ENCODE results near the gene RGS16. TPM values are rescaled to one million over a fixed set of nuclear protein-coding genes. Genes with fewer than 3 reads are reported as not detected.

The RGS16 gene
- total and polyA plus RNA-seq, 9 of the 15 experiments (the other 6 are each of a cell fraction or from before 2014, with no cell fraction given) = 0.07 to 0.55 (median 0.36) TPM

- TF ChIP-seq SMAD1 (IDR thresholded peaks at IDR 0.05; ENCODE audit: low read depth, low read length, partially characterized antibody) (no peak), RBFOX2 (IDR thresholded peaks at IDR 0.05; ENCODE audit: low read depth, low read length) (no peak), ZNF354B (CRISPR knock-in tag; IDR thresholded peaks at IDR 0.05) (no peak), ZNF79 (CRISPR knock-in tag; IDR thresholded peaks at IDR 0.05; ENCODE audit: low read depth) (no peak), ZNF75A (CRISPR knock-in tag; IDR thresholded peaks at IDR 0.05) (no peak), TCF7L2 (IDR thresholded peaks at IDR 0.05; ENCODE audit: low read depth, low read length) (no peak), MAFF (IDR thresholded peaks at IDR 0.05; ENCODE audit: low read length) (no peak), NUFIP1 (IDR thresholded peaks at IDR 0.05; ENCODE audit: partially characterized antibody) (no peak), FOXP1 (CRISPR knock-in tag; IDR thresholded peaks at IDR 0.05) (no peak), POLR2A (conservative IDR thresholded peaks at IDR 0.05) (no peak), RERE (CRISPR knock-in tag; IDR thresholded peaks at IDR 0.05; ENCODE audit: borderline replicate concordance) (no peak), MED1 (CRISPR knock-in tag; IDR thresholded peaks at IDR 0.05; ENCODE audit: borderline replicate concordance) (no peak), ARID1B (IDR thresholded peaks at IDR 0.05) (peak; percentile 18; the same call in 1 of the 2 replicates), ZNF316 (IDR thresholded peaks at IDR 0.05) (peak; percentile 35; the same call in 1 of the 2 replicates), ZNF551 (CRISPR knock-in tag; IDR thresholded peaks at IDR 0.05) (no peak), TSHZ1 (CRISPR knock-in tag; IDR thresholded peaks at IDR 0.05) (no peak), XRCC3 (IDR thresholded peaks at IDR 0.05) (no peak), MEF2A (IDR thresholded peaks at IDR 0.05; ENCODE audit: control insufficient read depth, low read depth, low read length) (peak; percentile 86), HDGF (IDR thresholded peaks at IDR 0.05) (no peak), TCF3 (CRISPR knock-in tag; IDR thresholded peaks at IDR 0.05) (peak; percentile 17; the same call in 1 of the 2 replicates), MBD2 (IDR thresholded peaks at IDR 0.05; ENCODE audit: borderline replicate concordance, low read depth) (no peak), BCOR (IDR thresholded peaks at IDR 0.05) (no peak), CBFA2T3 (IDR thresholded peaks at IDR 0.05) (peak; percentile 16; the same call in 1 of the 2 replicates), ERF (CRISPR knock-in tag; IDR thresholded peaks at IDR 0.05) (no peak), ZNF77 (CRISPR knock-in tag; IDR thresholded peaks at IDR 0.05) (no peak)
Measured at GRCh38 chr1:182575540-182576149, 28.5 kb downstream of the RGS16 start (continued).

Data from K562 (cell line).